Right lung (tissue), 5 donors: ENCODE measurements around the gene PAQR4. TPM values are rescaled to one million over a fixed set of nuclear protein-coding genes. Genes with fewer than 3 reads are reported as not detected.

Experiments
- DNase-seq, 2 donors: peaks; one replicate each; pipeline ENCODE4 v3.0.0-alpha.2; 2013
- polyA plus RNA-seq, 5 donors: library from polyadenylated mRNA; unstranded; fragments of 120-200 nt; gene quantifications; one replicate each; pipeline versions ENCODE4 v1.2.1 to v1.2.3, GENCODE V29; 2013; ENCODE audit warnings: inconsistent platforms in 1 of 5, low replicate concordance in 1 of 5; ENCODE audit not compliant: insufficient read length in 5 of 5, insufficient read depth in 1 of 5

PAQR4 gene
- polyA plus RNA-seq, 5 donors, result 12.0 to 18.5 (median 13.2) TPM

- no peak for DNase-seq
Measured at GRCh38 chr16:3020604-3021448, 51.7 kb downstream of the PAQR4 start.

DNA sequence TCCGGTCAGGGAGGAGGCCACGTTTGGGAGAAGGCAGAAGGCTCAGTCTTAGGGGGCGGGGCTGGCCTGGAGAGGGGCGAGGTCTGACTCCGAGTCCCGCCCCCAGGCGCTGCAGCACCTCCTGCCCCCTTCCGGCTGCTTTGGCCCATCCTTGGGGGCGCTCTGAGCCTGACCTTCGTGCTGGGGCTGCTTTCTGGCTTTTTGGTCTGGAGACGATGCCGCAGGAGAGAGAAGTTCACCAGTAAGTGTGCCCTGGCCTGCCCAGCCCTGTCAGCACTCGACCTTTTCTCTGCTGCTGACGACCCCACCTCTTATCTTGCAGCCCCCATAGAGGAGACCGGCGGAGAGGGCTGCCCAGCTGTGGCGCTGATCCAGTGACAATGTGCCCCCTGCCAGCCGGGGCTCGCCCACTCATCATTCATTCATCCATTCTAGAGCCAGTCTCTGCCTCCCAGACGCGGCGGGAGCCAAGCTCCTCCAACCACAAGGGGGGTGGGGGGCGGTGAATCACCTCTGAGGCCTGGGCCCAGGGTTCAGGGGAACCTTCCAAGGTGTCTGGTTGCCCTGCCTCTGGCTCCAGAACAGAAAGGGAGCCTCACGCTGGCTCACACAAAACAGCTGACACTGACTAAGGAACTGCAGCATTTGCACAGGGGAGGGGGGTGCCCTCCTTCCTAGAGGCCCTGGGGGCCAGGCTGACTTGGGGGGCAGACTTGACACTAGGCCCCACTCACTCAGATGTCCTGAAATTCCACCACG, 52.5 kb downstream of the PAQR4 start:
- no peak for DNase-seq

GRCh38 chr16:3022208-3022683, 53.1 kb downstream of the PAQR4 start:
- no peak for DNase-seq

DNA sequence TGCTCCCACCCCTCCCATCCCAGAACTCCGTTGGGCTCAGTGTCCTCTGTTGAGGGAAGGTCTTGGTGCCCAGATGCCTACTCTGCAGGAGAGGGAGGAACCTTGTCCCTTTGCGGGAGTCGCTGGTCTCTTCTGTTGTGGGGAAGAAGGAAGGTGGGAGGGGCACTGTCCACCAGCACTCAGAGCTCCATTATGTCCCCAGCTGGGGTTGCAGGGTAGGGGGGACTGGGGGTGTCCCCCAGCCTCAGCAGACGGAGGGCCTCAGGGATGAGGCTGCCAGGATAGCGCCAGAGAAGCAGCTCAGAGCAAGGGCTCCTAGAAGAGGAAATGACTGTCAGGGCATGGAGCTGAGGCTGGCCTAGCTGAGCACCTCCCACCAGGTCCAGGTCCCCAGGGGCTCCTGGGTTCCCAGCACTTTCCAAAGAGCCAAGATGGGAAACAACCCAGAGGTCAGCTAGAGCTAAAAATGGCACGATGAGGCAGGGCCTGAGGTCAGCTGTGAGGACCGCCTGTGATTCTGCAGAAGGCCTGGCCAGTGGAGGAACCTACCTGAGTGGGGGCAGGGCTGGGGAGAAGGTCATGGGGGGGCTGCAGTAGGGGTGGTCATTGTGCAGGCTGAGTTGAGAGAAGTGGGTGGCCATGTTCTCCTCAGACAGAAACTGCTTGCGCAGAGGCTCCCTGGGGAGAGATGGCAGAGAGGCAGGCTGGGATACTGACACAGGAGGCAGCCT, 53.7 kb downstream of the PAQR4 start:
- DNase-seq, result no peak

Other genes with a start within 250 kb of the PAQR4 start
- gene PRSS27, start 249.1 kb upstream of the PAQR4 start, polyA plus RNA-seq, result 1 to 10 TPM; 1.7 to 3.1 (median 2.5) TPM
- 100 to 1,000 TPM; 524 to 630 (median 557) TPM for gene SRRM2, start 216.7 kb upstream of the PAQR4 start, polyA plus RNA-seq
- gene ELOB, start 192.1 kb upstream of the PAQR4 start, polyA plus RNA-seq, result 100 to 1,000 TPM; 133 to 296 (median 161) TPM
- under 1 TPM; 0.18 to 0.46 (median 0.22) TPM for gene PRSS33, start 181.8 kb upstream of the PAQR4 start, polyA plus RNA-seq
- not detected for gene PRSS41, start 170.9 kb upstream of the PAQR4 start, polyA plus RNA-seq
- gene PRSS21, start 152.1 kb upstream of the PAQR4 start, polyA plus RNA-seq, result under 1 TPM in 3 of 5 donors, not detected in 2; 0.14 to 0.67 (median 0.23) TPM
- under 1 TPM; 0.49 to 0.76 (median 0.59) TPM for gene ZG16B, start 139.0 kb upstream of the PAQR4 start, polyA plus RNA-seq
- 10 to 100 TPM; 10.1 to 18.0 (median 15.8) TPM for gene PRSS22, start 111.2 kb upstream of the PAQR4 start, polyA plus RNA-seq
- 10 to 100 TPM; 14.0 to 34.9 (median 19.8) TPM for gene FLYWCH2, start 86.1 kb upstream of the PAQR4 start, polyA plus RNA-seq
- 10 to 100 TPM; 14.7 to 41.5 (median 20.0) TPM for gene FLYWCH1, start 57.4 kb upstream of the PAQR4 start, polyA plus RNA-seq
- under 1 TPM; 0.16 to 0.87 (median 0.26) TPM for gene KREMEN2, start 5.1 kb upstream of the PAQR4 start, polyA plus RNA-seq
- gene PKMYT1, start 11.1 kb downstream of the PAQR4 start, polyA plus RNA-seq, result 10 to 100 TPM; 14.5 to 22.9 (median 15.4) TPM
- gene CLDN9, start 43.6 kb downstream of the PAQR4 start, polyA plus RNA-seq, result 1 to 10 TPM; 4.0 to 7.3 (median 6.3) TPM
- 100 to 1,000 TPM in 4 of 5 donors, 10 to 100 TPM in 1; 86.3 to 124 (median 118) TPM for gene CLDN6, start 48.8 kb downstream of the PAQR4 start, polyA plus RNA-seq
- 1 to 10 TPM; 2.7 to 6.8 (median 3.6) TPM for gene TNFRSF12A, start 51.0 kb downstream of the PAQR4 start, polyA plus RNA-seq
- 10 to 100 TPM; 26.6 to 45.7 (median 34.8) TPM for gene HCFC1R1, start 54.6 kb downstream of the PAQR4 start, polyA plus RNA-seq
- gene THOC6, start 54.7 kb downstream of the PAQR4 start, polyA plus RNA-seq, result 10 to 100 TPM; 20.0 to 37.5 (median 27.2) TPM
- 1 to 10 TPM; 2.2 to 5.1 (median 2.6) TPM for gene BICDL2, start 67.6 kb downstream of the PAQR4 start, polyA plus RNA-seq
- 1 to 10 TPM; 1.4 to 3.4 (median 2.1) TPM for gene MMP25, start 77.2 kb downstream of the PAQR4 start, polyA plus RNA-seq
- 100 to 1,000 TPM in 1 of 5 donors, 10 to 100 TPM in 4; 39.7 to 103 (median 61.6) TPM for gene IL32, start 96.3 kb downstream of the PAQR4 start, polyA plus RNA-seq
- under 1 TPM in 2 of 5 donors, not detected in 3; 0.09 to 0.12 TPM for gene ZSCAN10, start 129.9 kb downstream of the PAQR4 start, polyA plus RNA-seq
- gene ZNF205, start 143.2 kb downstream of the PAQR4 start, polyA plus RNA-seq, result 10 to 100 TPM; 12.6 to 20.4 (median 14.8) TPM
- 10 to 100 TPM; 10.5 to 18.5 (median 14.7) TPM for gene ZNF213, start 165.7 kb downstream of the PAQR4 start, polyA plus RNA-seq
- gene OR1F1, start 218.9 kb downstream of the PAQR4 start, polyA plus RNA-seq, result not detected